ENCODE measurements around the gene SOST.

The SOST gene

GRCh38 chr17:43755389-43755875 is 3.2 kb downstream of the SOST start:
- Histone ChIP-seq H4K20me1 (ENCODE audit: insufficient read depth) (no peaks in the 10 kb centered on the region), H3K4me1 (ENCODE audit: low read depth, poor library complexity, severe bottlenecking) (peaks cover 16% of the 10 kb centered on the region), H3K79me2 (ENCODE audit: insufficient read depth, low read depth) (no peaks in the 10 kb centered on the region), H3K36me3 (ENCODE audit: insufficient read depth) (no peaks in the 10 kb centered on the region), H3K27ac (no peak overlapping the region), H2AFZ (ENCODE audit: low read depth) (no peak overlapping the region), H3K4me3 (IDR thresholded peaks at IDR 0.05; ENCODE audit: insufficient read depth, low read depth, low read length) (no peak overlapping the region), H3K4me2 (no peak overlapping the region), H3K27me3 (ENCODE audit: insufficient read depth, low read depth) (no peaks in the 10 kb centered on the region), H3K9ac (no peak overlapping the region)
- no peak for TF ChIP-seq CTCF (conservative IDR thresholded peaks at IDR 0.05; ENCODE audit: low read depth, low read length)

GRCh38 chr17:43754947-43755346 is 3.6 kb downstream of the SOST start:
- Histone ChIP-seq H3K4me1 (ENCODE audit: low read depth, poor library complexity, severe bottlenecking) (peaks cover 16% of the 10 kb centered on the region), H3K4me2 (no peak overlapping the region), H3K4me3 (IDR thresholded peaks at IDR 0.05; ENCODE audit: insufficient read depth, low read depth, low read length) (no peak overlapping the region), H4K20me1 (ENCODE audit: insufficient read depth) (no peaks in the 10 kb centered on the region), H2AFZ (ENCODE audit: low read depth) (no peak overlapping the region), H3K9ac (no peak overlapping the region), H3K27me3 (ENCODE audit: insufficient read depth, low read depth) (no peaks in the 10 kb centered on the region), H3K79me2 (ENCODE audit: insufficient read depth, low read depth) (no peaks in the 10 kb centered on the region), H3K36me3 (ENCODE audit: insufficient read depth) (no peaks in the 10 kb centered on the region), H3K27ac (no peak overlapping the region)
- no peak for TF ChIP-seq CTCF (conservative IDR thresholded peaks at IDR 0.05; ENCODE audit: low read depth, low read length)

- no peak for TF ChIP-seq CTCF (conservative IDR thresholded peaks at IDR 0.05; ENCODE audit: low read depth, low read length)
- Histone ChIP-seq H4K20me1 (ENCODE audit: insufficient read depth) (no peaks in the 10 kb centered on the region), H3K9ac (no peak overlapping the region), H3K36me3 (ENCODE audit: insufficient read depth) (no peaks in the 10 kb centered on the region), H2AFZ (ENCODE audit: low read depth) (no peak overlapping the region), H3K4me3 (IDR thresholded peaks at IDR 0.05; ENCODE audit: insufficient read depth, low read depth, low read length) (no peak overlapping the region), H3K4me1 (ENCODE audit: low read depth, poor library complexity, severe bottlenecking) (peaks cover 10% of the 10 kb centered on the region), H3K27me3 (ENCODE audit: insufficient read depth, low read depth) (no peaks in the 10 kb centered on the region; the same call in 1 of the 2 replicates), H3K79me2 (ENCODE audit: insufficient read depth, low read depth) (no peaks in the 10 kb centered on the region), H3K27ac (no peak overlapping the region), H3K4me2 (no peak overlapping the region; the same call in 1 of the 2 replicates)
Measured at GRCh38 chr17:43753493-43754129, 5.0 kb downstream of the SOST start.

GRCh38 chr17:43750153-43750552 is 8.4 kb downstream of the SOST start:
- peaks cover 10% of the 10 kb centered on the region for H3K4me1 ChIP-seq (ENCODE audit: low read depth, poor library complexity, severe bottlenecking)
- no peak overlapping the region for H2AFZ ChIP-seq (ENCODE audit: low read depth)
- H3K4me2 ChIP-seq: no peak overlapping the region
- no peak overlapping the region for H3K27ac ChIP-seq
- no peak for TF ChIP-seq CTCF (conservative IDR thresholded peaks at IDR 0.05; ENCODE audit: low read depth, low read length)
- no peak overlapping the region for H3K4me3 ChIP-seq (IDR thresholded peaks at IDR 0.05; ENCODE audit: insufficient read depth, low read depth, low read length)
- H4K20me1 ChIP-seq (ENCODE audit: insufficient read depth): no peaks in the 10 kb centered on the region
- peaks cover 15% of the 10 kb centered on the region; the same call in 1 of the 2 replicates for H3K27me3 ChIP-seq (ENCODE audit: insufficient read depth, low read depth)
- H3K36me3 ChIP-seq (ENCODE audit: insufficient read depth): no peaks in the 10 kb centered on the region
- H3K9ac ChIP-seq: no peak overlapping the region
- no peaks in the 10 kb centered on the region for H3K79me2 ChIP-seq (ENCODE audit: insufficient read depth, low read depth)

Data from KMS-11 (cell line).